ENCODE data around the gene ST6GAL2. TPM values are rescaled to one million over a fixed set of nuclear protein-coding genes. Genes with fewer than 3 reads are reported as not detected.

ST6GAL2 gene
- total and polyA plus RNA-seq, 2 experiments from 2014 or later = 13.4 to 25.7 TPM

- Histone ChIP-seq H3F3A (replicated peaks; ENCODE audit: low read depth) (no peaks in the 10 kb centered on the region), H3K9me2 (ENCODE audit: insufficient read depth) (peaks cover 3% of the 10 kb centered on the region; the same call in 1 of the 2 replicates), H2AFZ (no peak overlapping the region), H3K4me1 (ENCODE audit: insufficient read depth) (no peaks in the 10 kb centered on the region), H3K79me2 (replicated peaks; ENCODE audit: insufficient read depth) (no peaks in the 10 kb centered on the region), H4K20me1 (replicated peaks; ENCODE audit: insufficient read depth) (no peaks in the 10 kb centered on the region), H3K36me3 (ENCODE audit: insufficient read depth) (no peaks in the 10 kb centered on the region), H3K4me2 (no peak overlapping the region), H3K27ac (ENCODE audit: low read depth) (no peak overlapping the region), H3K27me3 (ENCODE audit: insufficient read depth) (no peaks in the 10 kb centered on the region), H3K4me3 (no peak overlapping the region)
- Mint-ChIP-seq H3K4me3 (no peak overlapping the region), H3K9me3 (no peaks in the 10 kb centered on the region), H3K36me3 (ENCODE audit: low read depth) (peaks cover 7% of the 10 kb centered on the region), H3K27me3 (ENCODE audit: insufficient read depth, low read depth, poor library complexity) (no peaks in the 10 kb centered on the region), H3K27ac (no peak overlapping the region), H3K4me1 (peaks cover 7% of the 10 kb centered on the region)
- TF ChIP-seq, protein P1, sequence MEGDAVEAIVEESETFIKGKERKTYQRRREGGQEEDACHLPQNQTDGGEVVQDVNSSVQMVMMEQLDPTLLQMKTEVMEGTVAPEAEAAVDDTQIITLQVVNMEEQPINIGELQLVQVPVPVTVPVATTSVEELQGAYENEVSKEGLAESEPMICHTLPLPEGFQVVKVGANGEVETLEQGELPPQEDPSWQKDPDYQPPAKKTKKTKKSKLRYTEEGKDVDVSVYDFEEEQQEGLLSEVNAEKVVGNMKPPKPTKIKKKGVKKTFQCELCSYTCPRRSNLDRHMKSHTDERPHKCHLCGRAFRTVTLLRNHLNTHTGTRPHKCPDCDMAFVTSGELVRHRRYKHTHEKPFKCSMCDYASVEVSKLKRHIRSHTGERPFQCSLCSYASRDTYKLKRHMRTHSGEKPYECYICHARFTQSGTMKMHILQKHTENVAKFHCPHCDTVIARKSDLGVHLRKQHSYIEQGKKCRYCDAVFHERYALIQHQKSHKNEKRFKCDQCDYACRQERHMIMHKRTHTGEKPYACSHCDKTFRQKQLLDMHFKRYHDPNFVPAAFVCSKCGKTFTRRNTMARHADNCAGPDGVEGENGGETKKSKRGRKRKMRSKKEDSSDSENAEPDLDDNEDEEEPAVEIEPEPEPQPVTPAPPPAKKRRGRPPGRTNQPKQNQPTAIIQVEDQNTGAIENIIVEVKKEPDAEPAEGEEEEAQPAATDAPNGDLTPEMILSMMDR (conservative IDR thresholded peaks at IDR 0.05; ENCODE audit: low read depth in 2 of 2) = peak; percentile 14 to 29; a peak in 1 of 4 replicates
- TF ChIP-seq ZNF114 (CRISPR knock-in tag; IDR thresholded peaks at IDR 0.05) (no peak), CREB1 (CRISPR knock-in tag; IDR thresholded peaks at IDR 0.05; ENCODE audit: low read depth) (no peak)
- ATAC-seq (peak; percentile 50; the same call in 2 of the 3 replicates), DNase-seq (ENCODE audit: low spot score) (peak; percentile 22)
Measured at GRCh38 chr2:106805716-106806115, 80.3 kb downstream of the ST6GAL2 start.

GRCh38 chr2:106804161-106804560, 81.8 kb downstream of the ST6GAL2 start:
- ATAC-seq = no peak
- no peaks in the 10 kb centered on the region for H4K20me1 ChIP-seq (replicated peaks; ENCODE audit: insufficient read depth)
- TF ChIP-seq NANOG (IDR thresholded peaks at IDR 0.05; ENCODE audit: borderline replicate concordance) = no peak
- no peak for TF ChIP-seq REST (IDR thresholded peaks at IDR 0.05; ENCODE audit: unreplicated experiment)
- TF ChIP-seq CREB1 (CRISPR knock-in tag; IDR thresholded peaks at IDR 0.05; ENCODE audit: low read depth) = no peak
- no peak for TF ChIP-seq STAT1 (IDR thresholded peaks at IDR 0.05; ENCODE audit: unreplicated experiment)
- TF ChIP-seq, protein P1 (conservative IDR thresholded peaks at IDR 0.05; ENCODE audit: low read depth in 2 of 2) = no peak
- TF ChIP-seq EZH2phosphoT487 (IDR thresholded peaks at IDR 0.05; ENCODE audit: unreplicated experiment) = no peak

More at GRCh38 chr2:106804161-106804560, 81.8 kb downstream of the ST6GAL2 start:
- Histone ChIP-seq H3K9me2 (ENCODE audit: insufficient read depth) (peaks cover 4% of the 10 kb centered on the region; the same call in 1 of the 2 replicates), H3K4me3 (no peak overlapping the region), H3K4me2 (no peak overlapping the region), H3F3A (replicated peaks; ENCODE audit: low read depth) (no peaks in the 10 kb centered on the region), H3K4me1 (ENCODE audit: insufficient read depth) (no peaks in the 10 kb centered on the region), H3K27ac (ENCODE audit: low read depth) (no peak overlapping the region), H3K36me3 (ENCODE audit: insufficient read depth) (no peaks in the 10 kb centered on the region), H3K79me2 (replicated peaks; ENCODE audit: insufficient read depth) (no peaks in the 10 kb centered on the region), H3K27me3 (ENCODE audit: insufficient read depth) (no peaks in the 10 kb centered on the region), H2AFZ (no peak overlapping the region)
- H3K27ac Mint-ChIP-seq = no peak overlapping the region
- no peak overlapping the region for H3K4me3 Mint-ChIP-seq
- no peaks in the 10 kb centered on the region for H3K9me3 Mint-ChIP-seq
- H3K4me1 Mint-ChIP-seq = peaks cover 10% of the 10 kb centered on the region
- DNase-seq (ENCODE audit: low spot score) = no peak
- no peaks in the 10 kb centered on the region for H3K27me3 Mint-ChIP-seq (ENCODE audit: insufficient read depth, low read depth, poor library complexity)
- peaks cover 11% of the 10 kb centered on the region for H3K36me3 Mint-ChIP-seq (ENCODE audit: low read depth)
